HG03064 (cell line): ENCODE results near the gene CCNF.

ENCODE experiments used
- ATAC-seq: cut with Tn5 transposase; IDR thresholded peaks from one replicate; pipeline ENCODE4 v1.9.1; 2021; ENCODE audit warnings: low read depth; ENCODE audit not compliant: unreplicated experiment

The CCNF gene

DNA sequence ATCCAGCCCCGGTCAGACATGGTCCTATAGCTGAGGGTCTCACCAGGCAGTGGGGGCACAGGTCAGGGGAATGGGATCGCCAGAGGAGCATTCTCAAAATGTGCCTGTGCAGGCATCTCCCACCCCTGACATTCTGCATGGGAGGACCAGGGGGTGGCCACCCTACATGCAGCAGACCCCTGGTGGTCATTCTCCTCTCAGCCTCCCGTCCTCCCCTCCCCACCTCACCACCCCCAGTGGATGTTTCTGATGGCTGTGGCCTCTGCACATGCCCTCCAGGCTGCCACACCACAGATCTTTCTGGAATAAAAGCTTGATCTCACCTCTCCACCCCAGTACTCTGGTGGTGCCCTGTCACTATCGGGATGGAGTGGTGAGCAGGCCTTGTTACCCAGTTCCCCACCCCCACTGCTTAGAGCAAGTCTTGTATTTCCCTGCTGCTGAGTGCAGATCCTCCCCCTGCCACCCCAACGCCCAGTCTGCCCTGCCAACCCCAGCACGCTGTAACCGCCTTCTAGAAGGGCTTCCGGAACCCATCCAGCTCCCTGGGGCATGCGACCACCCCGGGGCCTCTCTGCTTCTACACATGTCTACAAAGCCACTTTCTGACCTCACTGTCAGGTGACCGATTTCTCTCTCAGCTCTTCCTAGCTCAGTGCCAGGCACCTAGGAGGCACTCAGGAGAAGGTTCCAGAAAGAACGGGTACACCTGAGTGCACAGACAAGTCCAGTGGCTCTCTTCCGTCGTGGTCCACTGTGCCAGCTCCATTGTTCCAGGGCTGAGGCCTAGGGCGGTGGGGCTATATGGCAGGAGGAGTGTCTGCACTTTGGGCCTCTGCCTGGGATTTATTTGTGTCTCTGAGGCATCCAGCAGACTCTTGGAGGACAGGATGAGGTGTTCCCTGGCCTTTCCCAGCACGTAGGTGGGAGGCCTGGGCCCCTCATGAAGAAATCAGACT, 55.0 kb downstream of the CCNF start:
- ATAC-seq, result no peak

DNA sequence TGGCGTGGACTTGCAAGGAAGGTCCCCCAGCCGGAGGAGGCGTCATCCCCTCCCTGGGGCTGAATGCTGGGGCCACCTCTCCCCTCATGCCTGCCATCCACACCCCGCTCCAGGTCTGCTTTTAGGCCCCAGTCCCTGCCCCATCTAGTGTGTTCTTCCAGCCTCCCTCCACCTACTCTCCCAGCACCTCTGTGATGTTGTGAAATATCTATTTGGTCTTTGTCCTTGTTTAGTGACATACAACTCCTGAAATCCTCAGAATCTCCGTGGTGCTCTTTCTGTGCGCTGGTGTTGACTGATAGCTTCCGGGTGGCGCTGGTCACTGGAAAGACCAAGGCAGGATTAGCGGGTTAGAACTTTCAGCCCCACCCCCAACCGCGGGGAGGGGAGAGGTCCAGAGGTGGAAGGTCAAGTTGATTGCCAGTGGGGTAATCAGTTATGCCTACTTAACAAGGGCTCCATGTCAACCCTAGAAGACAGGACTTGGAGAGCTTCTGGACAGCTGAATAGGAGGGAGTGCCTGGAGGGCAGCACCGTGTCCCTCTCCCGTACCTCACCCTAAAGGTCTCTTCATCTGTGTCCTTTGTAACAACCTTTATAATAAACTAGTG, 55.8 kb downstream of the CCNF start:
- ATAC-seq, result no peak

DNA sequence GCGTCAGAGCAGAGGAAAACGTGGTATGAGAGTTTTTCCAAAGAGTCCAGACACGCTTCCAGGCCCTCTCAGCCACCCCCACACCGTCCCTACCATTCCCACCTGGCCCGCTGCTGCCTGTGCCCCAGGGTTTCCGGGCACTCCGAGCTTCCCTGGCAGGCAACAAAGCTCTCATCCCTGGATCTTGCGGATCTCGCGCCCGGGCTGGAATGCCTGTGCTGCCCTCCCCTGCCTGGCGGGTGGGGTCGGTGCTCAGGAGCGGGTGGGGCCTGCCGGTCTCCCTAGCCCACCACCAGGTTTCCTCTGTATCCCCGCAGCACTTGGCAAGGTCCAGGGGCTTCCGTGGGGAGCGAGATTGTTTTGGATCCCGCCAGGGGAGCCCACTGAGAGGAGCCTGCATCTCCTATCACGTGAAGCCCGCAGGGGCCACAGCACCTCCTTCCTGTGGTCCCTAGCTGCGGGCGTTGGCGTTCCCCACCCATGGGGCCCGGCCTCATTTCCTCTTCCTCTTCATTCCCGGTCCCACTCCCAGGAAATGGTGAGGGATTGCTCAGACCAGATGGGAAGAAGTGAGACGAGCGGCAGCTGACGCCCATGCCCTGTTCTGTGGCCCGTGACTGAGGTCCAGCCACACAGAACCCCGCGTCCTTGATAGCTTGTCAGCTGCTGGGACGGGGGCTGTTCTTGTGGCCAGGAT, 56.7 kb downstream of the CCNF start:
- no peak for ATAC-seq

DNA sequence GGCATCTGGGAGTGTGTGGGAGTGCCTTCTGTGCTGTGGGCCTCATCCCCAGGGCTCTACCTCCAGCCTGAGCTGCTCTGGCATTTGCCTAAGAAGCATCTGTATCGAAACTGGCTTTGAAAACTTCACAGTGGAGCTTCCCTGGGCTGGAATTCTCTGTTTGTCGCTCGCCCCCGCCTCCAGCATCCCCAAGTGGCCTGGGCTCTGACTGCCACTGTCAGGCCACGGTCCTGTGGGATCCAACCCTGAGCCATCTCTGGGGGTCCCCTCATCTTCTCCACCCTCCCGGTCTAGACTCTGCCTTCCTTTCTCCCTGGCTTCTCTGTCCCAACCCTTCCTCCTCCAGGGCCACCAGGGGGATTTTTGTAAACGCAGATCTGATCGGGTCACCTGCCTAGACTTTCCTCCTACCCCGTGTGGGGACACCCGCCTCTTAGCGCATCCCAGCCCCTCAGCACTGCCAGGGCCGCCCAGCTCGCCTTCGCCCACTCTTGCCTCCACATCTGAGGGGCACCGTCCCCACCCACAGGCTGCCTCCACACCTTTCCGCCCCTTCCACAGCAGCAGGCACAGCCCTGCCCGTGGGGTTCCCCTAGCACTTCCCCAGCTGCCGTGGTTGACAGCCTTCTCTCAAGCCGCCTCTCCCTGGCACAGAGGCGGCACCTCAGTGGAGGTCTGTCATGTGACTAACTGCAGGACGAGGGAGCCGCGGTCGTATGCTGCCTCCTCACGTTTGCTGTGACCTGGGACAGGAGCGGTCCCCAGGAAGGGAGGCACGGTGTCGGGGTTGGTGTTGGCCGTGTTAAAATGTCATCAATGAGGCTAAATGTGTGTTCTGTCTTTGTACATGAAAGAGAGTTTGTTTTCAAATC, 57.6 kb downstream of the CCNF start:
- no peak for ATAC-seq

DNA sequence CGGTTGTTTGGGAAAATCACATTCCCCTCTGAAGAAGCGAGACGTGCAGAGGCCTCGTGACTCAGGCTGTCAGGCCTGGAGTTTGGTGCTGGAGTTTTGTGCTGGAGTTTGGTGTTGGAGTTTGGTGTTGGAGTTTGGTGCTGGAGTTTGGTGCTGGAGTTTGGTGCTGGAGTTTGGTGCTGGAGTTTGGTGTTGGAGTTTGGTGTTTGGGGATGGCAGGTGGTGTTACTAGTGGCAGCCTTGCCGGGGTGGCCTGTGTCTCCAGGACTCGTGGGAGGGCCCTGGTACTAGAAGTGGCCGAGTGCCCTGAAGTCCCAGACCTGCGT, 58.2 kb downstream of the CCNF start:
- ATAC-seq, result no peak

DNA sequence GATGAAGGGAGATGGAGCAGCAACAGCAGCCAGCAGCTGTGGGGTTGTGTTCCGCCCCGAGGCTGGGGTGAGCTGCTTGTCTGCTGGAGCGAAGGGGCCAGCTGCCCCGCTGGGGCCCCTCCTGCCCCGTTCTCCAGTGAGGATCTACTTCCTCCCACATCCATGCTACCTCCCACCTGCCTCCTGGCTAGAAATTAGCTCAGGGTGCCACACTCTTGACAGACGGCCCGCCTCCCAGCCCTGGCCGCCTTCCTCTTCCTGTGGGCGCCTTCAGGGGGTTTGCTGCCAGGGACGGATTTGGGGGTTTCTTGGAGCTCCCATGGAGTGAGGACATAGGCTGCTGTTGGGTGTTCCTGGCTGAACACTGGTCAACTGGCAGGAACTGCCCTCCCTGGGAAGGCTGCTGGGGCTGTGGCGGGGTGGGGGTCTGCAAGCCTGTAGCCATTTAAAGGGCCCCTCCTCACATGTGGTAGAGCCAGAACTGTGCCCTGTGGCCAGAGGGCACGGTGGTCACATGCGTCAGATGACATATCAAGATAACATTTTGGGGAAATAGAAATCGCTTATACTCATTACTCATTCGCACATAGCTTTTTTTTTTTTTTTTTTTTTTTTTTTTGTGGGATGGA, 58.8 kb downstream of the CCNF start:
- no peak for ATAC-seq

DNA sequence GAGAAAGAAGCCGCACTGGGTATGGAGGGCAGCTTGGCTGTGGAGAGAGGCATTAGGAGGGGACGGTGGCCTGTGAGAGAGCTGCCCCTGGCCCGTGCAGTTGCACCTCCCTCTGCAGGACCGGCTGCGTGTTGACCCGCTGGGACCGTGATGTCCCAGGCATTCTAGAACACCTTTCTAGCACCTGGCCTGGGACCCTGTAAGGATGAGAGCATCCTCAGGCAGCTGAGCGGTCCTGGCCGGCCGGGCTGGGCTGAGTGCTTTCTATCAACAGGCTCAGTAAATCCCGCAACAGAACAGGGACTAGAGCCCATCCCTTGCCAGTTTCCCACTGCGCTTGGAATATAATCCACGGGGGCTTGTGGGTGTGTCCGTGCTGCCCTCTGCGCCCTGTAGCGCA, 60.3 kb downstream of the CCNF start:
- ATAC-seq, result no peak

DNA sequence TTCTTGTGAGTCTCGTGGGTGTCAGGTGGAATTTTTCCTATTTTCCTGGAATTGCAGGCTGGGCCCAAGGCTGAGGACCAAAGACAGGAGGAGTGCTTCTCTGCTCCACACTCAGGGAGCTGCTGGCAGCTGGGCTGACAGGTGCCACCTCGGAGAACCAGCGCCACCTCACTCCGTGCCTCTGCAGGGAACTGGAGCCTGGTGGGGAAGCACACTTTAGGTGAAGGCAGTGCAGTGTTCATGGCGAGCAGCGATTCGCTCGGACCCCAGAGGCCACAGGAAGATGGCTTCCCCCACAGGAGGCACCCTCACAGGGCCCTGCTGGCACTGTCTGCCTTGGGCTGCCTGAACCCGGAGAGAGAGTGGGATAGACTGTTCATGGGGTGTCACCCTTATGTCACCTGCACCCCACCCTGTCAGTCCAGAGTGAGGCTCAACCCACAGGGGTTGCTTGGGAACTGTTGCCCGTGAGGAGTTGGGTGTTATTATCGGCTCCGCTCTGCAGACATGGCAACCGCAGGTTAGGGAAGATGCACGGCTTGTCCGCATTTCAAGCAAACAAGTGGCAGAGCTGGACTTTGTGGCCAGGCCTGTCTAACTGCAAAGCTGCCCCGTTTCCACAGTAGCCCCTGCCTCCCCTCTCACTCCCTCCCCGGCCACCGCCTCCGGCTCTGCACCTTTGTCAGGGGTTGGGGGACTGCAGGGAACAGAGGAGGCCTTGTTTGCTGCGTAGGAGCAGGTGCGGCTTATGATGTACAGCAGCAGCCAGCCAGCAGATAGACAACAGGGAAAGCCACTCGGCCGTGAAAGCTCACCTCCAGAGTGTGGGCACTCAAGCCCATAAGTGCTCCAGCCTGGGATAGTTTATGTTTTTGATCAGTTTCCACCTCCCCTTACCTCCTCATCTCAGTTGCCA, 61.2 kb downstream of the CCNF start:
- ATAC-seq, result no peak

DNA sequence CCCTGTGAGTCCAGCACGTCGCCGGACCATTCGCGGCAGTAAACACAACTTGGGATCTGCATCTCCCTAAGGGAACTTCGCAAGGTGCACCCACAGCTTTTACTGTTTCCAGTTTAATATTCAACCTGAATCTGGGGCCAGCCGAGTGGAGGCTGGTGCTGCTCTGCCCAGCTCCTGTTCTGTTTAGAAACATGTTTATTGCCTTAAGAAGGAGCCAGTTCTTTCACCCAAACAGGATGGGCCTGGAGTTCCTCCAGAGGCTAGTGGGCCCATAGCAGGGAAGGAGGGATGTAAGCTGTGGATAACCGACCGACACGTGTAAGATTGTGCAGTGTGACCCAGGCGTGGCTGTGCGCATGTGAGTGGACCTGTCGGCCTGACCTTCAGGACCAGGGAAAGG, 63.0 kb downstream of the CCNF start:
- no peak for ATAC-seq

DNA sequence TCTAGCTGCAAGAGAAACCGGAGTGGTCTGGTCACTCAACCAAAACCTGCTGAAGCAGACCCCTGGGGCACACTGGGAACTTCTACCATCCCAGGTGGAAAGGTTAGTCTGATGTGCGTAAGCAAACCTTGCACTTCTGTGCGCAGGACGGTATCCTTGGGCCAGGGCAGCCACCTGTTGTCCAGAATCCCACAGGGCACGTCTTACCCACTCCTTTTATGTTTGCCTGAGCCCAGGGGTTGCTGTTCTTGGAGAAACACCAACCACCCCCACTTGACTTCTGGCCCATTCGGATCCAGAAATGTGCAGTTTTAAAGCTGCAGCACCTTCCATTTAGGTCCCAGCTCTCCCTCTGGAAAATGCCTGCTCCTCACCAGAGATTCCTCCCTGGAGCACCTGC, 64.4 kb downstream of the CCNF start:
- ATAC-seq, result no peak

DNA sequence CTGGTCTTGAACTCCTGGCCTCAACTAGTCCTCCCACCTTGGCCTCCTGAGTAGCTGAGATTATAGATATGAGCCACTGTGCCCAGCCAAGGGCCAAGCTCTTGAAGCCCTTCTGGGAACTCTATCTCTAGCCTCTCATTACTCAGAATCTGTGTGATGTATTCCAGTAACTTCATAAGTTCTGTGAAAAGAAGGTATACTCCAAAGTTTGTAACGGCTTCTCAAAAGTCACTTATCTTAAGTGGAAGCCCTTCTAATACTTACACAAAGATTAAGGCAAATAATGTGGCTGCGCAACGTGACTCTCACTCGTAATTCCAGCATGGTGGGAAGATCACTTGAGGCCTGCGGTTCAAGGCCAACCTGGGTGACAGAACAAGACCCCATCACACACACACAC, 65.4 kb downstream of the CCNF start:
- ATAC-seq, result no peak

DNA sequence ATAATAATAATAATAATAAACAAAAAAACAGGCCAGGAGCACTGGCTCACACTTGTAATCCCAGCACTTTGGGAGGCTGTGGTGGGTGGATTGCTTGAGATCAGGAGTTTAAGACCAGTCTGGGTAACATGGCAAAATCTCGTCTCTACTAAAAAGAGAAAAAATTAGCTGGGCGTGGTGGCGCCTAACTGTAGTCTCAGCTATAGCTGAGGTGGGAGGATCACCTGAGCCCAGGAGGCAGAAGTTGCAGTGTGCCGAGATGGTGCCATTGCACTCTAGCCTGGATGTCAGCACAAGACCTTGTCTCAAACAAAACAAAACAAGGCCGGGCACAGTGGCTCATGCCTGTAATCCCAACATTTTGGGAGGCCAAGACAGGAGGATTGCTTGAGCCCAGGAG, 65.8 kb downstream of the CCNF start:
- ATAC-seq, result no peak

DNA sequence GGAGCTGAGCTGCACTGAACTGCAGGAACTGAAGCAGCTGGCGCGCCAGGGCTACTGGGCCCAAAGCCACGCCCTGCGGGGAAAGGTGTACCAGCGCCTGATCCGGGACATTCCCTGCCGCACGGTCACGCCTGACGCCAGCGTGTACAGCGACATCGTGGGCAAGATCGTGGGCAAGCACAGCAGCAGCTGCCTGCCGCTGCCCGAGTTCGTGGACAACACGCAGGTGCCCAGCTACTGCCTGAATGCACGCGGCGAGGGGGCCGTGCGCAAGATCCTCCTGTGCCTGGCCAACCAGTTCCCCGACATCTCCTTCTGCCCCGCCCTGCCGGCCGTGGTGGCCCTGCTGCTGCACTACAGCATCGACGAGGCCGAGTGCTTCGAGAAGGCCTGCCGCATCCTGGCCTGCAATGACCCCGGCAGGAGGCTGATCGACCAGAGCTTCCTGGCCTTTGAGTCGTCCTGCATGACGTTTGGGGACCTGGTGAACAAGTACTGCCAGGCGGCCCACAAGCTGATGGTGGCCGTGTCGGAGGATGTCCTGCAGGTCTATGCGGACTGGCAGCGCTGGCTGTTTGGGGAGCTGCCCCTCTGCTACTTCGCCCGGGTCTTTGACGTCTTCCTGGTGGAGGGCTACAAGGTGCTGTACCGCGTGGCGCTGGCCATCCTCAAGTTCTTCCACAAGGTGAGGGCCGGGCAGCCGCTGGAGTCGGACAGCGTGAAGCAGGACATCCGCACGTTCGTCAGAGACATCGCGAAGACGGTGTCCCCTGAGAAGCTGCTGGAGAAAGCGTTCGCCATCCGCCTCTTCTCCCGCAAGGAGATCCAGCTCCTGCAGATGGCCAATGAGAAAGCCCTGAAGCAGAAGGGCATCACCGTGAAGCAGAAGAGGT, 67.2 kb downstream of the CCNF start:
- ATAC-seq, result no peak

DNA sequence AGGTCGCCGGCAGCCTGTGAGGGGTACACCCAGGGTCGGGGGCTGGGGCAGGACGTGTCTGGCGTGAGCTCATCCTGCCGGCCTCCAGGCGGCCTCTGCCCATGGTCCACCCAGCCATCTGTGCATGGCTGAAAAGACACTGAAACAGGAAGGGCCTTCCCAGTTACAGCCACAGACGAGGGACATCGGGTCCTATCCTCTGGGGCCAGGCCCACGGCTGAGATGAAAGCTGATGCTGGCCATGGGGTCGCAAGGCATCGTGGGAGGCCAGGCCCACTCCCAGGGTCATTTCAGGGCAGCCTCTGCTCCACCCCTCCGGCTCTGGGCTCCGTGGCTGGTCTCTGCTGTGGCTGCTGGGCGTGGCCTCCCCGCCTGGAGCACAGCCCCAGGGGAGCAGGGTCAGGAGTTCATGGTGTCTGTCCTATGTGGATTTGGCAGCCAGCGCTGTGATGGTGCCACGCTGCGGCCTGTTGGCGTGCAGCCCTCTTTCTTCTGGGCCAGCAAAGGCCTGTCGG, 67.9 kb downstream of the CCNF start:
- no peak for ATAC-seq

DNA sequence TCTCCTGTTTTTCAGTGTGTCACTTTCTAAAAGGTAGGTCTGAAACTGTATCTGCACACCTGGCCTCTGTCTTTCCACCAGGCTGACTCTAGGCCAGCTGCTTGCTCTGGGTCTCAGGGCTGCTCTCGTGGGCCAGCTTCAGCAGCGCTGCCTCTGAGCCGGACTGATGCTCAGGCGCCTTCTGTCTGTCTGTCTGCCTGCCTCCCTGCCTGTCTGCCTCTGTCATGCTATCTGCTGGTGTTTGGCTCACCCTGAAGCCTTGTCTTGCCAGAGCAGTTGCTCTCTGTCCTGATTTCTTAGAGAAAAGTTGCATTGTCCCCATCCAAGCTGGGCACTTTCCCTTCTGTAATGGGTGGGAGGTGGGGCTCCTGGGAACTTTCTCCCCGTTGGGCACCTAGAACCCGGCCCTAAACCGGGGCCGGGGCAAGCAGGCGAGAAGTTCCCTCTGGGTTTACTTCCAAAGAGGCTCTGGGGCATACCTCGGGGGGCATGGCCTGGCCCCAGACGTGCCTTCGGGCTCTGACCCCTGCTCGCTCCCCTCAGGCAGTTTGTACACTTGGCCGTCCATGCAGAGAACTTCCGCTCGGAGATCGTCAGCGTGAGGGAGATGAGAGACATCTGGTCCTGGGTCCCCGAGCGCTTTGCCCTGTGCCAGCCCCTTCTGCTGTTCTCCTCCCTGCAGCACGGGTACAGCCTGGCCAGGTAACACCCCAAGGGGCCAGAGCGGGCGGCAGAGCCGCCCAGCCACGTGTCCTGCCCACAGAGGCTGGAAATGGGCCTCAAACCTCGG, 68.6 kb downstream of the CCNF start:
- no peak for ATAC-seq

DNA sequence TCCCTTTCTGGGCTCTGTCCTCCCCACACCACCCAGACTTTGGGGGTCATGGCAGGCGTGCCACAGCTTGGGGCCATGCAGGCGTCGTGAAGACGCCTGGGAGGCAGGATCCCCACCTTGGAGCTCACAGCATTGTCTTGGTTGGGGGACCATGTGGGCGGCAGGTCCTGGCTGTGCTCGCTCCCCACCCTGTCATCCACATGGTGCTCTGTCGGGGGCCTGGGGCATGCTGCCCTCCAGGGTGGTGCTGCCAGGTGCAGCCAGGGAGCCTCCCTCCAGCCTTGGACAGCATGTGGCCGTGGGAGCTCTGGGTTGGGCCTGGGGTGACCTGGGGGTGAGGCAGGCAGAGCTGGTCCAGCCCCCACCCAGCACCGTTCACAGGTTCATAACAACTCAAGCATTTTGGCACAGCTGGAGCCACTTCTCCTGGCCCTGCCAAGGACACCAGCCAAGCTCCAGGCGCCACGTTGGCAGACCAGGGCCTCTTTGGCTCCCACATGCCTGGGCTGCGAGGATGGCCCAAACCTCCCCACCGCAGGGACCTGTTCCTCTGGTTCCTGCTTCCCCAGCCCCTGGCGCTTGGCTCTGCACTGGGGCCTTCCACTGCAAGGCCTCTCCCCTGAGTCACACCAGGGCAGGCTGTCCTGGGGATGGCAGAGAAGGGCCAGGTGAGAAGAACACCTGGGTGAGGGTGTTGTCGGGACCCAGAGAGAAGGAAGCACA, 69.4 kb downstream of the CCNF start:
- ATAC-seq, result no peak

DNA sequence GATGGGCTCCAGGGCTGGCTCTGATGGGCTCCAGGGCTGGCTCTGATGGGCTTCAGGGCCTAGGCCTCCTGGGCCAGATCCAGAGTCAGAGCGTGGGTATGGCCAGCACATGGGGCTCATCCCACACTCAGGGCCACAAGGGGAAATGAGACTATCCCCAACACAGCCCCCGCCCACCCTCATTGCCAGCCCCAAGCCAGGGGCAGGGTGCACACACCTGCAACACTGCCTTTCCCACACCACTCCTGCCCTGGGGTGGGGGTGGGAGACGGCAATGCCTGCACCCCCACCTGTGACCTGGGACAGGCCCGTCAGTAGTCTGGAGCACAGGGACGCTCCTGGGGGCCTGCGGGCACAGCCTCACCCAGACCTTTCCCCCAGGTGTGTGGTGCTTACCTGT, 70.2 kb downstream of the CCNF start:
- no peak for ATAC-seq
